Measurements from ENCODE around the gene CMIP.

DNA sequence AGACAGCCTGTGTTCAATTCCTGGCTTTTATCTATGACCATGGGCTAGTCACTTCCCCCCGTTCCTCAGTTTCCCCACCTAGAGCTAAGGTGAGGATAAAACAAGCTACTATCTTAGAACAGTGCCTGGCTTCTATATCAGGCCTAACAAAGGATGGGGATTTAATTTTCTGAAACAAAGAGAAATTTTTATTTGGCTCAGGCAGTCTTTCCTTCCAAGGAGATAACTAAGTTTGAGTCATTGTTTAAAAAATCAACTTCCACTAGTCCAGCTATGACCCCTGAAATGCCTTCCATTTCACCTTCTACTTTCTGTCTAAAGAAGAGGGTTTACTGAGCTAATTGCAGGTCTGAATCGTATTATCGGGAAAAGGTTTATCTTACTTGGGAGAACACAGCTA is 99.0 kb downstream of the CMIP start:
- TF ChIP-seq, protein P1, sequence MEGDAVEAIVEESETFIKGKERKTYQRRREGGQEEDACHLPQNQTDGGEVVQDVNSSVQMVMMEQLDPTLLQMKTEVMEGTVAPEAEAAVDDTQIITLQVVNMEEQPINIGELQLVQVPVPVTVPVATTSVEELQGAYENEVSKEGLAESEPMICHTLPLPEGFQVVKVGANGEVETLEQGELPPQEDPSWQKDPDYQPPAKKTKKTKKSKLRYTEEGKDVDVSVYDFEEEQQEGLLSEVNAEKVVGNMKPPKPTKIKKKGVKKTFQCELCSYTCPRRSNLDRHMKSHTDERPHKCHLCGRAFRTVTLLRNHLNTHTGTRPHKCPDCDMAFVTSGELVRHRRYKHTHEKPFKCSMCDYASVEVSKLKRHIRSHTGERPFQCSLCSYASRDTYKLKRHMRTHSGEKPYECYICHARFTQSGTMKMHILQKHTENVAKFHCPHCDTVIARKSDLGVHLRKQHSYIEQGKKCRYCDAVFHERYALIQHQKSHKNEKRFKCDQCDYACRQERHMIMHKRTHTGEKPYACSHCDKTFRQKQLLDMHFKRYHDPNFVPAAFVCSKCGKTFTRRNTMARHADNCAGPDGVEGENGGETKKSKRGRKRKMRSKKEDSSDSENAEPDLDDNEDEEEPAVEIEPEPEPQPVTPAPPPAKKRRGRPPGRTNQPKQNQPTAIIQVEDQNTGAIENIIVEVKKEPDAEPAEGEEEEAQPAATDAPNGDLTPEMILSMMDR (IDR thresholded peaks at IDR 0.05) = no peak
- no peak for TF ChIP-seq EP300 (IDR thresholded peaks at IDR 0.05)
- no peak for TF ChIP-seq POLR2A (IDR thresholded peaks at IDR 0.05)
- no peak for TF ChIP-seq POLR2AphosphoS5 (IDR thresholded peaks at IDR 0.05)

Measured in sigmoid colon (tissue), 4 donors.